MM.1S (cell line): ENCODE data around the gene USP25.

Experiments
- DNase-seq: peaks from one replicate; pipeline ENCODE4 v3.0.0-alpha.2; 2015
- H2AFZ ChIP-seq: fragments of 300-600 bp; sonication (generic); 2 replicates; pipeline ENCODE4 v1.6.0; 2016; ENCODE audit warnings: antibody characterized with exemption, low read length
- H3F3A ChIP-seq: fragments of 300-600 bp; sonication (generic); 2 replicates; pipeline ENCODE4 v1.6.1; 2016; ENCODE audit warnings: mild to moderate bottlenecking, antibody characterized with exemption, low read length, moderate library complexity, mixed read lengths; ENCODE audit not compliant: insufficient read depth
- H3K27ac ChIP-seq: fragments of 300-600 bp; sonication (generic); 2 replicates; pipeline ENCODE4 v1.5.1; 2016; ENCODE audit warnings: mild to moderate bottlenecking, low read length
- H3K27me3 ChIP-seq: fragments of 300-600 bp; sonication (generic); replicated peaks from 2 replicates; pipeline ENCODE4 v1.6.0; 2016; ENCODE audit warnings: low read length; ENCODE audit not compliant: insufficient read depth
- H3K36me3 ChIP-seq: fragments of 300-600 bp; sonication (generic); replicated peaks from 2 replicates; pipeline ENCODE4 v1.6.1; 2016; ENCODE audit warnings: mild to moderate bottlenecking, low read length, mixed read lengths; ENCODE audit not compliant: insufficient read depth
- H3K4me1 ChIP-seq: fragments of 300-600 bp; sonication (generic); 2 replicates; pipeline ENCODE4 v1.6.1; 2016; ENCODE audit warnings: low read length, mixed read lengths
- H3K4me2 ChIP-seq: fragments of 300-600 bp; sonication (generic); 2 replicates; pipeline ENCODE4 v1.6.0; 2016; ENCODE audit warnings: low read depth, low read length
- H3K4me3 ChIP-seq: fragments of 300-600 bp; sonication (generic); 2 replicates; pipeline ENCODE4 v1.5.1; 2016; ENCODE audit warnings: low read length, mixed read lengths
- H3K79me2 ChIP-seq: fragments of 300-600 bp; sonication (generic); 2 replicates; pipeline ENCODE4 v1.6.1; 2016; ENCODE audit warnings: mixed run types, low read length, mixed read lengths
- H3K9ac ChIP-seq: fragments of 300-600 bp; sonication (generic); 2 replicates; pipeline ENCODE4 v1.6.1; 2016; ENCODE audit warnings: low read length, mixed read lengths
- H3K9me2 ChIP-seq: fragments of 300-600 bp; sonication (generic); replicated peaks from 2 replicates; pipeline ENCODE4 v1.6.1; 2016; ENCODE audit warnings: mild to moderate bottlenecking, low read length, mixed read lengths; ENCODE audit not compliant: insufficient read depth
- H3K9me3 ChIP-seq: fragments of 300-600 bp; sonication (generic); replicated peaks from 2 replicates; pipeline ENCODE4 v1.6.1; 2016; ENCODE audit warnings: mild to moderate bottlenecking, low read length, mixed read lengths; ENCODE audit not compliant: insufficient read depth
- H4K20me1 ChIP-seq: fragments of 300-600 bp; sonication (generic); 2 replicates; pipeline ENCODE4 v1.6.1; 2016; ENCODE audit warnings: mild to moderate bottlenecking, low read length, moderate library complexity, mixed read lengths; ENCODE audit not compliant: insufficient read depth
- CTCF ChIP-seq: fragments of 300-600 bp; sonication (generic); IDR thresholded peaks from 2 replicates; pipeline ENCODE4 v1.5.1; 2016; ENCODE audit warnings: antibody characterized with exemption, low read length, mixed read lengths
- EZH2 ChIP-seq: fragments of 300-600 bp; sonication (generic); optimal IDR thresholded peaks from 2 replicates; pipeline ENCODE3; 2017; ENCODE audit warnings: low read depth, mild to moderate bottlenecking, antibody characterized with exemption, low read length, mixed read lengths
- EZH2phosphoT487 ChIP-seq: fragments of 300-600 bp; sonication (generic); IDR thresholded peaks from 2 replicates; pipeline ENCODE4 v1.6.1; 2018; ENCODE audit warnings: antibody characterized with exemption, low read length

Gene USP25

DNA sequence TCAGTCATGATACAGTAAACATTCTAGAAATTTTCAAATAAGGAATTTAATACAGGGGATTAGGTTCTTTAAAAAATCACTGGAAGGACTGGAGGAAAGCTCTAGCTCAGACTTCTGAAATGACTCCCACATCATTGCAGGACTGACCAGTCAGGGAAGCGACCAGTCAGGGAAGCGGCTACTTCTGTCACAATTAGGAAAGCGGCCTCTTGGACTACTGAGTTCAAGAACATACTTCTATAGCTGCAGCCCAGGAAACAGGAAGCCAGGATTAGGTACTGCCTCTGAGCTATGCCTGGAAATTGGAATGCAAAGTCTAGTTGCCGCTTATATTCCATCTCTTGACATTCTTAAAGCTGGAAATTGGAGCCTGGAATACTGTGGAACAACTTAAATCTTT is 45.5 kb downstream of the USP25 start:
- peaks cover 7% of the 10 kb centered on the region; the same call in 1 of the 2 replicates for H3K79me2 ChIP-seq
- no peak overlapping the region for H2AFZ ChIP-seq
- H3K36me3 ChIP-seq: no peaks in the 10 kb centered on the region
- no peak overlapping the region for H3K27ac ChIP-seq
- no peaks in the 10 kb centered on the region for H4K20me1 ChIP-seq
- no peaks in the 10 kb centered on the region for H3K4me1 ChIP-seq
- no peak overlapping the region for H3K9ac ChIP-seq
- H3K9me2 ChIP-seq: no peaks in the 10 kb centered on the region
- H3K9me3 ChIP-seq: no peaks in the 10 kb centered on the region
- no peaks in the 10 kb centered on the region for H3K27me3 ChIP-seq
- no peaks in the 10 kb centered on the region for H3F3A ChIP-seq
- H3K4me2 ChIP-seq: no peak overlapping the region
- DNase-seq: no peak
- TF ChIP-seq EZH2: no peak
- no peak for TF ChIP-seq EZH2phosphoT487
- no peak for TF ChIP-seq CTCF
- H3K4me3 ChIP-seq: no peak overlapping the region

DNA sequence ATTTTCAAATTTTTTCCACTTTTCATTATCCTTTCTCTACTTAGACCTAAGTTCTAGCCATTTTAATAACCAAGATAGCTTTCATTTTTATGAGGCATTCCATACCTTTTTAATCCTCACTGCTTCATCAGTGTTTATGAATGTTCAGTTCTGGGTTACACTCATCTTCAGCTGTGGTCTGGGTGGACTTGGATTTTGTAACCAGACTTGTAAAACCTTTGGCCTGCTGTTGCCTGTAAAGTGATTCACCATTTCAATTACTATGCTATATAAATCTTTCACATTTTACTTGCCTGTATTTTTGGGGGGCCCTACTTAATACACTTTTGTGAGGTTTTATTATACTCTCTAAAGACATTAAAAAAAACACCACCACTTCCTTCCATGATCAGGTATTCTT is 46.2 kb downstream of the USP25 start:
- H2AFZ ChIP-seq: no peak overlapping the region
- no peaks in the 10 kb centered on the region for H3K9me2 ChIP-seq
- TF ChIP-seq EZH2phosphoT487: no peak
- no peak for TF ChIP-seq EZH2
- TF ChIP-seq CTCF: no peak
- H3K9me3 ChIP-seq: no peaks in the 10 kb centered on the region
- peaks cover 7% of the 10 kb centered on the region; the same call in 1 of the 2 replicates for H3K79me2 ChIP-seq
- no peak overlapping the region for H3K4me2 ChIP-seq
- H3K27me3 ChIP-seq: no peaks in the 10 kb centered on the region
- H3F3A ChIP-seq: no peaks in the 10 kb centered on the region
- no peaks in the 10 kb centered on the region for H3K4me1 ChIP-seq
- H4K20me1 ChIP-seq: no peaks in the 10 kb centered on the region
- no peaks in the 10 kb centered on the region for H3K36me3 ChIP-seq
- no peak overlapping the region for H3K27ac ChIP-seq
- no peak overlapping the region for H3K4me3 ChIP-seq
- DNase-seq: no peak
- no peak overlapping the region for H3K9ac ChIP-seq

GRCh38 chr21:15776818-15777217 is 47.0 kb downstream of the USP25 start:
- Histone ChIP-seq H3F3A (no peaks in the 10 kb centered on the region), H3K4me3 (no peak overlapping the region), H3K9ac (no peak overlapping the region), H3K4me2 (no peak overlapping the region), H4K20me1 (no peaks in the 10 kb centered on the region), H3K4me1 (no peaks in the 10 kb centered on the region), H3K9me3 (no peaks in the 10 kb centered on the region), H3K27ac (no peak overlapping the region), H3K27me3 (no peaks in the 10 kb centered on the region), H3K36me3 (no peaks in the 10 kb centered on the region), H3K9me2 (no peaks in the 10 kb centered on the region), H2AFZ (no peak overlapping the region), H3K79me2 (0 out of 2 replicates have a peak, but pooled peaks cover 4% of the 10 kb centered on the region)
- TF ChIP-seq EZH2 (no peak), EZH2phosphoT487 (no peak), CTCF (no peak)
- no peak for DNase-seq

DNA sequence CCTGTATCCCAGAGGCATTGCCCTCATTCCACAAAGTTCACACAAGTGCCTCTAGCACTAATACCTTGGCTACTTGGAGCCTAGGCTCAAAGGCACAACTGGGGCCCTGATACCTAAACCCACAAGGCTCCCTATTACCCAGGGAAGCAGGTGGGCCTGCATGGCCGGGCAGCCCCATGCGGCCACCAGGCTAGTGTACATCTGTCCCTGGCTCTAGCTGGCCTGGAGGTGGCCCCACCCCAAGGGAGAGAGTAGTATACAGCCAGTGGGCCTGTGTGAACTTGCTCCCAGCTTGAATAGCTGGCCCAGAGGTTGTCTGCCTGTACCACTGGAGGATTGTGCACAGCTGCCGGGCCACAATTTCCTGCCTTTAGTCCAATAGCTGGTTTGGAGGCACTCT is 52.2 kb downstream of the USP25 start:
- H3K9ac ChIP-seq: no peak overlapping the region
- no peak overlapping the region for H3K27ac ChIP-seq
- no peak overlapping the region for H3K4me2 ChIP-seq
- H3K9me2 ChIP-seq: no peaks in the 10 kb centered on the region
- no peak for DNase-seq
- H3K9me3 ChIP-seq: no peaks in the 10 kb centered on the region
- TF ChIP-seq EZH2phosphoT487: no peak
- H3K27me3 ChIP-seq: no peaks in the 10 kb centered on the region
- H3K36me3 ChIP-seq: no peaks in the 10 kb centered on the region; the same call in 1 of the 2 replicates
- H3F3A ChIP-seq: no peaks in the 10 kb centered on the region
- no peak overlapping the region for H3K4me3 ChIP-seq
- H2AFZ ChIP-seq: no peak overlapping the region
- no peaks in the 10 kb centered on the region for H4K20me1 ChIP-seq
- no peaks in the 10 kb centered on the region for H3K79me2 ChIP-seq
- H3K4me1 ChIP-seq: no peaks in the 10 kb centered on the region
